ENCODE measurements around the gene CAPN2. TPM values are rescaled to one million over a fixed set of nuclear protein-coding genes. Genes with fewer than 3 reads are reported as not detected.
"Not testable (repeated sequence)": the region's sequence is repeated elsewhere in the genome, so short reads cannot be mapped to it uniquely, and the experiment has no call there.

Gene CAPN2
- total RNA-seq, 1 donor from 2014 or later: 120 TPM

- Mint-ChIP-seq H3K4me1 (ENCODE audit: unreplicated experiment) (peaks cover 49% of the 10 kb centered on the region), H3K4me3 (no peak overlapping the region), H3K27ac (peak overlapping the region; percentile 23), H3K27me3 (no peaks in the 10 kb centered on the region), H3K36me3 (peaks cover 18% of the 10 kb centered on the region), H3K9me3 (no peaks in the 10 kb centered on the region)
- no peak for TF ChIP-seq CTCF (conservative IDR thresholded peaks at IDR 0.05)
- DNase-seq (ENCODE audit: extremely low spot score, unreplicated experiment): no peak
Observed at GRCh38 chr1:223732993-223733798, 20.9 kb downstream of the CAPN2 start.

- H3K27ac Mint-ChIP-seq: peak overlapping the region; percentile 23
- H3K27me3 Mint-ChIP-seq: no peaks in the 10 kb centered on the region
- no peak overlapping the region for H3K4me3 Mint-ChIP-seq
- TF ChIP-seq CTCF (conservative IDR thresholded peaks at IDR 0.05): no peak
- no peaks in the 10 kb centered on the region for H3K9me3 Mint-ChIP-seq
- H3K36me3 Mint-ChIP-seq: peaks cover 16% of the 10 kb centered on the region
- no peak for DNase-seq (ENCODE audit: extremely low spot score, unreplicated experiment)
- peaks cover 53% of the 10 kb centered on the region for H3K4me1 Mint-ChIP-seq (ENCODE audit: unreplicated experiment)
Observed at GRCh38 chr1:223733898-223734852, 21.8 kb downstream of the CAPN2 start.

- not testable (repeated sequence) for H3K27ac Mint-ChIP-seq; H3K36me3 Mint-ChIP-seq; H3K9me3 Mint-ChIP-seq; H3K4me3 Mint-ChIP-seq; H3K27me3 Mint-ChIP-seq; DNase-seq (ENCODE audit: extremely low spot score, unreplicated experiment)
- peaks cover 34% of the 10 kb centered on the region for H3K4me1 Mint-ChIP-seq (ENCODE audit: unreplicated experiment)
Observed at GRCh38 chr1:223736638-223737037, 24.3 kb downstream of the CAPN2 start.

- TF ChIP-seq CTCF (conservative IDR thresholded peaks at IDR 0.05): no peak
- Mint-ChIP-seq H3K36me3 (peaks cover 9% of the 10 kb centered on the region), H3K9me3 (no peaks in the 10 kb centered on the region), H3K27ac (no peak overlapping the region), H3K27me3 (no peaks in the 10 kb centered on the region), H3K4me1 (ENCODE audit: unreplicated experiment) (peaks cover 29% of the 10 kb centered on the region), H3K4me3 (no peak overlapping the region)
- DNase-seq (ENCODE audit: extremely low spot score, unreplicated experiment): no peak
Observed at GRCh38 chr1:223737342-223737741, 25.0 kb downstream of the CAPN2 start.

GRCh38 chr1:223738465-223739365 is 26.4 kb downstream of the CAPN2 start:
- H3K4me3 Mint-ChIP-seq: peak overlapping the region; percentile 39
- peak overlapping the region; percentile 93 for H3K27ac Mint-ChIP-seq
- peaks cover 12% of the 10 kb centered on the region for H3K36me3 Mint-ChIP-seq
- no peaks in the 10 kb centered on the region for H3K27me3 Mint-ChIP-seq
- DNase-seq (ENCODE audit: extremely low spot score, unreplicated experiment): no peak
- peaks cover 15% of the 10 kb centered on the region for H3K4me1 Mint-ChIP-seq (ENCODE audit: unreplicated experiment)
- H3K9me3 Mint-ChIP-seq: no peaks in the 10 kb centered on the region
- TF ChIP-seq CTCF (conservative IDR thresholded peaks at IDR 0.05): no peak

Data from type B pancreatic cell (in vitro differentiated cells).